HL-60 (cell line): Measurements from ENCODE around the gene MYL9.

Source experiments
- DNase-seq, 2 experiments: peaks; one replicate each; pipeline ENCODE4 v3.0.0-alpha.2; 2010 to 2020; ENCODE audit warnings: low read depth in 1 of 2, low spot score in 1 of 2
- H3K27ac ChIP-seq: fragments of 250-450 bp; sonication (Bioruptor Pico); replicated peaks from 2 replicates; pipeline ENCODE4 v1.5.1; 2020; ENCODE audit warnings: mild to moderate bottlenecking, moderate library complexity
- H3K27me3 ChIP-seq: fragments of 250-450 bp; sonication (Bioruptor Pico); 2 replicates; pipeline ENCODE4 v1.5.1; 2021; ENCODE audit warnings: mild to moderate bottlenecking, moderate library complexity; ENCODE audit not compliant: insufficient read depth, poor library complexity, severe bottlenecking
- H3K4me3 ChIP-seq: replicated peaks from 2 replicates; pipeline ENCODE4 v1.5.1; 2011; ENCODE audit warnings: mild to moderate bottlenecking, control low read depth, low read length; ENCODE audit not compliant: insufficient read depth
- GABPA ChIP-seq: IDR thresholded peaks from 2 replicates; pipeline ENCODE4 v1.6.1; 2012; ENCODE audit warnings: low read depth
- POLR2AphosphoS5 ChIP-seq: IDR thresholded peaks from 2 replicates; pipeline ENCODE4 v1.6.1; 2012; ENCODE audit warnings: low read depth
- REST ChIP-seq: IDR thresholded peaks from 2 replicates; pipeline ENCODE4 v1.6.1; 2012; ENCODE audit warnings: low read depth; ENCODE audit not compliant: insufficient replicate concordance
- SPI1 ChIP-seq: IDR thresholded peaks from 2 replicates; pipeline ENCODE4 v1.6.1; 2012; ENCODE audit warnings: low read depth, mild to moderate bottlenecking, borderline replicate concordance
- TF ChIP-seq, protein P1 (sequence below): IDR thresholded peaks from one replicate; pipeline ENCODE4 v1.5.1; 2011; ENCODE audit warnings: low read length, control low read depth, inconsistent platforms; ENCODE audit not compliant: insufficient read depth

MYL9 gene

DNA sequence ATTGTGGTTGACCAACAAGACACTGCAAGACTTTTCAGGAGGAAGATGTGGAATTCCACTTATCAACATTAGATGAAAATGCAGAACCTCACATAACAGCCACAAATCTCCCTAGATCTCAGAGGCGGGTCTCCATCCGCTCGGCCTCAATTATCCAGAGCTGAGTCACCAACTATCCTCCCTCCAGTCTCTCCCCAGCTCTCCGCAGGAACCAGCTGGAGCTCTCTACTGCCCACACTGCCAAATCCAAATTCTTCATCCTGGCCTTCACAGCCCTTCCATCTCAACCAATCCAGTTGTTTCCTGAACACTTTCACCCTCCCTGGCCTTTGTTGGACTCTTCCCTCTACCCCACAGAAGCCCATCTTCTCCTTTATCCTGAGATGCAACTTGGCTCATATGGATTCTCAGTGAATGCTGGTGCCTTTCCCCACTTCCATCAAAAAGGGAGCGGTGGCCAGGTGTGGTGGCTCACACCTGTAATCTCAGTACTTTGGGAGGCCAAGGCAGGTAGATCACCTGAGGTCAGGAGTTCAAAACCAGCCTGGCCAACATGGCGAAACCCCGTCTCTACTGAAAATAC lies 28.6 kb downstream of the MYL9 start:
- DNase-seq: no peak
- TF ChIP-seq SPI1: no peak
- TF ChIP-seq GABPA: no peak
- TF ChIP-seq REST: no peak
- TF ChIP-seq POLR2AphosphoS5: no peak
- TF ChIP-seq, protein P1, sequence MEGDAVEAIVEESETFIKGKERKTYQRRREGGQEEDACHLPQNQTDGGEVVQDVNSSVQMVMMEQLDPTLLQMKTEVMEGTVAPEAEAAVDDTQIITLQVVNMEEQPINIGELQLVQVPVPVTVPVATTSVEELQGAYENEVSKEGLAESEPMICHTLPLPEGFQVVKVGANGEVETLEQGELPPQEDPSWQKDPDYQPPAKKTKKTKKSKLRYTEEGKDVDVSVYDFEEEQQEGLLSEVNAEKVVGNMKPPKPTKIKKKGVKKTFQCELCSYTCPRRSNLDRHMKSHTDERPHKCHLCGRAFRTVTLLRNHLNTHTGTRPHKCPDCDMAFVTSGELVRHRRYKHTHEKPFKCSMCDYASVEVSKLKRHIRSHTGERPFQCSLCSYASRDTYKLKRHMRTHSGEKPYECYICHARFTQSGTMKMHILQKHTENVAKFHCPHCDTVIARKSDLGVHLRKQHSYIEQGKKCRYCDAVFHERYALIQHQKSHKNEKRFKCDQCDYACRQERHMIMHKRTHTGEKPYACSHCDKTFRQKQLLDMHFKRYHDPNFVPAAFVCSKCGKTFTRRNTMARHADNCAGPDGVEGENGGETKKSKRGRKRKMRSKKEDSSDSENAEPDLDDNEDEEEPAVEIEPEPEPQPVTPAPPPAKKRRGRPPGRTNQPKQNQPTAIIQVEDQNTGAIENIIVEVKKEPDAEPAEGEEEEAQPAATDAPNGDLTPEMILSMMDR: no peak
- Histone ChIP-seq H3K27me3 (no peaks in the 10 kb centered on the region), H3K4me3 (no peak overlapping the region), H3K27ac (no peak overlapping the region)

GRCh38 chr20:36571564-36572504 lies 30.5 kb downstream of the MYL9 start:
- no peak overlapping the region for H3K4me3 ChIP-seq
- H3K27ac ChIP-seq: no peak overlapping the region

More at GRCh38 chr20:36571564-36572504, 30.5 kb downstream of the MYL9 start:
- no peak for DNase-seq
- TF ChIP-seq, protein P1: no peak
- TF ChIP-seq SPI1 (no peak), REST (no peak), POLR2AphosphoS5 (no peak), GABPA (no peak)
- no peaks in the 10 kb centered on the region for H3K27me3 ChIP-seq
